ENCODE results near the gene KLF15. TPM values are rescaled to one million over a fixed set of nuclear protein-coding genes. Genes with fewer than 3 reads are reported as not detected.

Gene KLF15
- polyA plus RNA-seq, 1 donor (not counting 4 experiments of a cell fraction or from before 2014, with no cell fraction given): 0.03 TPM

- no peak overlapping the region for H3K27ac ChIP-seq (ENCODE audit: control insufficient read depth, insufficient read depth, low read length)
- no peak for FAIRE-seq
Observed at GRCh38 chr3:126300761-126301481, 56.3 kb downstream of the KLF15 start.

GRCh38 chr3:126300001-126300760, 57.0 kb downstream of the KLF15 start:
- dilution Hi-C loops (cut with MboI; ENCODE audit: extremely low pct_ligation_motif_present, low sequenced_read_pairs): no loop called here
- Histone ChIP-seq H3K36me3 (ENCODE audit: control insufficient read depth in 2 of 2, extremely low read depth in 1 of 2, insufficient read depth in 2 of 2, low read length in 2 of 2) (no peaks in the 10 kb centered on the region), H3K4me1 (ENCODE audit: control insufficient read depth, extremely low read depth, insufficient read depth, low read length) (peaks cover 6% of the 10 kb centered on the region), H3K27me3 (ENCODE audit: control insufficient read depth, extremely low read depth, insufficient read depth, low read length) (no peaks in the 10 kb centered on the region), H3K9me1 (ENCODE audit: control insufficient read depth, extremely low read depth, insufficient read depth, low read length) (no peaks in the 10 kb centered on the region), H3K9me3 (ENCODE audit: control insufficient read depth, low read depth, low read length) (no peaks in the 10 kb centered on the region), H4K20me1 (ENCODE audit: control insufficient read depth, extremely low read depth, insufficient read depth, low read length) (no peaks in the 10 kb centered on the region), H3K4me3 (ENCODE audit: control insufficient read depth in 2 of 3, extremely low read depth in 1 of 3, insufficient read depth in 2 of 3, low read depth in 1 of 3, low read length in 3 of 3) (no peak overlapping the region), H3K4me2 (ENCODE audit: control insufficient read depth, extremely low read depth, insufficient read depth, low read depth, low read length) (no peak overlapping the region), H3K9ac (ENCODE audit: control insufficient read depth, extremely low read depth, insufficient read depth, low read length) (no peak overlapping the region), H3K27ac (ENCODE audit: control insufficient read depth, insufficient read depth, low read length) (no peak overlapping the region), H3K79me2 (ENCODE audit: control insufficient read depth, insufficient read depth, low read length) (no peaks in the 10 kb centered on the region), H2AFZ (ENCODE audit: control insufficient read depth, low read length) (no peak overlapping the region)
- TF ChIP-seq CTCF (optimal IDR thresholded peaks at IDR 0.05 in 1 of 3, IDR thresholded peaks at IDR 0.05 in 1 of 3, conservative IDR thresholded peaks at IDR 0.05 in 1 of 3; ENCODE audit: extremely low read depth in 1 of 3, insufficient read depth in 2 of 3, low read length in 3 of 3) (no peak), EZH2 (IDR thresholded peaks at IDR 0.05; ENCODE audit: low read length) (no peak)
- no peak for DNase-seq (ENCODE audit: low read depth, low spot score)
- FAIRE-seq: no peak

More at GRCh38 chr3:126300761-126301481, 56.3 kb downstream of the KLF15 start:
- H3K27me3 ChIP-seq (ENCODE audit: control insufficient read depth, extremely low read depth, insufficient read depth, low read length): no peaks in the 10 kb centered on the region
- dilution Hi-C loops (cut with MboI; ENCODE audit: extremely low pct_ligation_motif_present, low sequenced_read_pairs): no loop called here
- TF ChIP-seq EZH2 (IDR thresholded peaks at IDR 0.05; ENCODE audit: low read length) (no peak), CTCF (optimal IDR thresholded peaks at IDR 0.05 in 1 of 3, IDR thresholded peaks at IDR 0.05 in 1 of 3, conservative IDR thresholded peaks at IDR 0.05 in 1 of 3; ENCODE audit: extremely low read depth in 1 of 3, insufficient read depth in 2 of 3, low read length in 3 of 3) (no peak)
- no peak for DNase-seq (ENCODE audit: low read depth, low spot score)
- H3K9me3 ChIP-seq (ENCODE audit: control insufficient read depth, low read depth, low read length): no peaks in the 10 kb centered on the region
- H3K4me3 ChIP-seq (ENCODE audit: control insufficient read depth in 2 of 3, extremely low read depth in 1 of 3, insufficient read depth in 2 of 3, low read depth in 1 of 3, low read length in 3 of 3): no peak overlapping the region
- H3K4me1 ChIP-seq (ENCODE audit: control insufficient read depth, extremely low read depth, insufficient read depth, low read length): peaks cover 13% of the 10 kb centered on the region
- no peak overlapping the region for H3K9ac ChIP-seq (ENCODE audit: control insufficient read depth, extremely low read depth, insufficient read depth, low read length)
- no peaks in the 10 kb centered on the region for H3K79me2 ChIP-seq (ENCODE audit: control insufficient read depth, insufficient read depth, low read length)
- H3K4me2 ChIP-seq (ENCODE audit: control insufficient read depth, extremely low read depth, insufficient read depth, low read depth, low read length): no peak overlapping the region
- H3K36me3 ChIP-seq (ENCODE audit: control insufficient read depth in 2 of 2, extremely low read depth in 1 of 2, insufficient read depth in 2 of 2, low read length in 2 of 2): no peaks in the 10 kb centered on the region
- no peak overlapping the region for H2AFZ ChIP-seq (ENCODE audit: control insufficient read depth, low read length)
- H3K9me1 ChIP-seq (ENCODE audit: control insufficient read depth, extremely low read depth, insufficient read depth, low read length): no peaks in the 10 kb centered on the region
- H4K20me1 ChIP-seq (ENCODE audit: control insufficient read depth, extremely low read depth, insufficient read depth, low read length): no peaks in the 10 kb centered on the region
